Lung (tissue), 16 donors: ENCODE results near the gene PRR20E. TPM values are rescaled to one million over a fixed set of nuclear protein-coding genes. Genes with fewer than 3 reads are reported as not detected.
"Not testable (repeated sequence)": the region's sequence is repeated elsewhere in the genome, so short reads cannot be mapped to it uniquely, and the experiment has no call there.

Source experiments
- ATAC-seq: fragments of 200-7000 bp; cut with Tn5 transposase; one replicate; pipeline ENCODE4 v1.9.1; 2020; ENCODE audit warnings: moderate number of reproducible peaks; ENCODE audit not compliant: insufficient read depth, low FRiP score
- DNase-seq, 3 donors: peaks; one replicate each; pipeline ENCODE4 v3.0.0-alpha.2; 2013 to 2017
- H3K27ac ChIP-seq, 2 donors: one replicate each; pipeline ENCODE4 v1.5.1; 2013; ENCODE audit warnings: mild to moderate bottlenecking in 2 of 2, moderate library complexity in 2 of 2, control low read depth in 1 of 2, inconsistent platforms in 1 of 2, low read depth in 1 of 2, low read length in 1 of 2
- H3K27me3 ChIP-seq, 3 donors: one replicate each; pipeline ENCODE4 v1.5.1; 2013; ENCODE audit warnings: low read length in 2 of 3; ENCODE audit not compliant: control insufficient read depth in 3 of 3, insufficient read depth in 3 of 3
- H3K36me3 ChIP-seq, 4 donors: one replicate each; pipeline ENCODE4 v1.5.1; 2013; ENCODE audit warnings: low read length in 4 of 4, mild to moderate bottlenecking in 1 of 4, moderate library complexity in 1 of 4; ENCODE audit not compliant: control insufficient read depth in 4 of 4, insufficient read depth in 4 of 4
- H3K4me1 ChIP-seq, 5 donors: one replicate each; pipeline ENCODE4 v1.5.1; 2013; ENCODE audit warnings: low read length in 5 of 5, mild to moderate bottlenecking in 2 of 5, moderate library complexity in 1 of 5; ENCODE audit not compliant: control insufficient read depth in 5 of 5, insufficient read depth in 5 of 5
- H3K4me3 ChIP-seq: one replicate; pipeline ENCODE4 v1.5.1; 2013; ENCODE audit warnings: mild to moderate bottlenecking, control low read depth, moderate library complexity
- H3K9ac ChIP-seq, 2 donors: one replicate each; pipeline ENCODE4 v1.5.1; 2013; ENCODE audit warnings: low read length in 2 of 2, control low read depth in 1 of 2; ENCODE audit not compliant: insufficient read depth in 1 of 2
- H3K9me3 ChIP-seq, 4 donors: one replicate each; pipeline ENCODE4 v1.5.1; 2013; ENCODE audit warnings: low read length in 3 of 4, mild to moderate bottlenecking in 1 of 4, moderate library complexity in 1 of 4; ENCODE audit not compliant: control insufficient read depth in 4 of 4, insufficient read depth in 3 of 4
- CTCF ChIP-seq: IDR thresholded peaks from 2 replicates; pipeline ENCODE4 v1.5.1; 2012; ENCODE audit warnings: mild to moderate bottlenecking; ENCODE audit errors: control extremely low read depth, extremely low read depth
- WGBS, 2 donors: extraction: QIAGEN DNeasy Blood & Tissue Kit; methylation state at CpG; one replicate each; pipeline ENCODE4 v1.1.7; 2013; 5-methylcytosine and 5-hydroxymethylcytosine counted together
- long read RNA-seq, 5 donors: transcript quantifications; one replicate each; lab custom pipeline, GENCODE V29; 2026
- polyA plus RNA-seq, 2 donors: library from polyadenylated mRNA; stranded (reverse); fragments of 200-250 nt; gene quantifications; one replicate each; pipeline ENCODE4 v1.2.1, GENCODE V29; 2013
- total RNA-seq, 2 donors: library from RNA; depleted of rRNA in 1 of 2; stranded (reverse); fragments of >200 nt in 1 of 2; gene quantifications; one replicate each; pipeline ENCODE4 v1.2.1, GENCODE V29; 2014 to 2021
- donor health status: control.
- donor health status: control.
- donor health status: Bipolar disorder and iron deficiency.
- donor health status: healthy.
- donor health status: DM: yes; HTN: yes; CAD: no.

The PRR20E gene
- not detected for total RNA-seq
- polyA plus RNA-seq, result not detected
- long read RNA-seq, donor 1, result 0 reads
- long read RNA-seq, donor 2, result 0 reads
- long read RNA-seq, donor 3, result 0 reads
- long read RNA-seq, donor 4, result 0 reads
- long read RNA-seq, donor 5, result 0 reads

DNA sequence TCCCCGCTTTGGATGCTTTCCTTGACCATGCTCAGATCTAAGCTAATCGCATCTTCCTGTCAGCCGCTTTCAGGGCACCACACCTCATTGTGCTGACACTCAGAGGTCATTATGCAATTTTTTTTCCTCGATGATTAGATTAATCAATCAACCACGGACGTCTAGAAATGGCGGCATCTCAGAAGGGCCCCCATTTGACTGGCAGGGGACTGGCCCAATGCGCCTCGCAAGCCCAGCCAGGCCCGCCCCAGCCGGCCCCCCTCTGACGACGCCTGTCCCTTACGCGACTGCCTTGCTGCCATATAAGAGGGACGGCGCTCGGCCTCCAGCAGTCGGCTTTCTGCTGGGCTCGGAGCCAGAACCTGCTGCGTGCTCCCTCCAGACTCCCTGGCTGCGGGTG lies at the start of gene PRR20E:
PRR20E (plus strand) TSS at position 301 of the 400 bp plus-strand sequence. CDS start 387 bp downstream, outside the sequence.
- not testable (repeated sequence) for H3K9me3 ChIP-seq, H3K36me3 ChIP-seq, DNase-seq, H3K9ac ChIP-seq, H3K27me3 ChIP-seq, H3K4me1 ChIP-seq, H3K4me3 ChIP-seq, H3K27ac ChIP-seq, ATAC-seq
- WGBS, 2 donors, result no CpG with 5 or more reads among the region's 22 CpGs

DNA sequence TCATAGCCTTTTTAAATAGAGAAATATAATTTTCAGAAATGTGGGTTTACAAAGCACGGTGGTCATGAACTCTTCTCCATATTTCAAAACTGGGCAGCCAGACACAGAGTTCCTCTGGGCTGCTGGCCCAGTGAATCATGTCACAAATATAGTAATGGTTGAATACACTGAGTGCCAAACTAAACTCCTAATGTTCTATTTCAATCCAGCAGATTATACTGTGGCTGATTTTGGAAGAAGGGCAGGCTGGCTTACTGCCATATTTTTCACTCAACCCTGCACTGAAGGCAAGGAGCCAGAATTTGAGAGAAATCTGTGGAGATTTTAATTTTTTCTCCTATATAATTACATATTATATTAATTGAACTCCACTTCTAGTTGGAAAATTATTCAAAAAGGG lies 43.3 kb upstream of the PRR20E start:
- DNase-seq (peak; percentile 28 to 75 (median 53)), ATAC-seq (no peak)
- no peaks in the 10 kb centered on the region for H3K36me3 ChIP-seq
- H3K4me3 ChIP-seq, result no peak overlapping the region
- whole genome bisulfite sequencing, 2 donors, result 60 to 69% methylated on average over 1 of the region's 1 CpG
- no peaks in the 10 kb centered on the region for H3K27me3 ChIP-seq
- H3K9ac ChIP-seq, result no peak overlapping the region
- peaks cover 0 to 4% (median 0%) of the 10 kb centered on the region in 4 donors for H3K9me3 ChIP-seq
- H3K27ac ChIP-seq, result no peak overlapping the region
- TF ChIP-seq CTCF, result no peak
- H3K4me1 ChIP-seq, result no peaks in the 10 kb centered on the region

GRCh38 chr13:57128909-57129308 lies 38.1 kb upstream of the PRR20E start:
- no peak overlapping the region for H3K4me3 ChIP-seq
- H3K9me3 ChIP-seq, result no peaks in the 10 kb centered on the region
- H3K27ac ChIP-seq, result no peak overlapping the region
- H3K4me1 ChIP-seq, result no peaks in the 10 kb centered on the region
- 85 to 93% methylated on average over 6 of the region's 6 CpGs for WGBS, 2 donors
- no peak overlapping the region for H3K9ac ChIP-seq
- DNase-seq (no peak), ATAC-seq (no peak)
- no peaks in the 10 kb centered on the region for H3K27me3 ChIP-seq
- no peaks in the 10 kb centered on the region for H3K36me3 ChIP-seq
- no peak for TF ChIP-seq CTCF

DNA sequence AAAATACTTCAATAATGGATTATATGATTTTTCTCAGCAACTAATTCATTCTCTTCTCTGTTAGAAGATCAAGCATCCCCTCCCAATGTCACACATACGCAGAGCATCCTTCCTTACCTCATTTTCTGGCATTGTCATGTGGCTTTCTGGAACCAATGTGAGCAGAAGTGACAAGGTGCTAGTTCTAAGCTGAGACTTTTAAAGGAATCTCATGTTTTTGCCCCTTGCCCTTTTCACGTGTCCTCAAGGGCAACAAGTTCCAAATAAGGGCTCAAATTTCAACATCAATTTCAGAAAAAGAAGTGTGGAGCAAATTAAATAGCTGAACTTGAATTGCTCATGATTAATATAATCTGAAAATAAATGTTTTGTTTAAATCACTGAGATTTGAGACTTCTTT lies 30.9 kb upstream of the PRR20E start:
- Histone ChIP-seq H3K9ac (no peak overlapping the region), H3K4me1 (no peaks in the 10 kb centered on the region), H3K27me3 (no peaks in the 10 kb centered on the region), H3K36me3 (no peaks in the 10 kb centered on the region), H3K4me3 (no peak overlapping the region), H3K9me3 (no peaks in the 10 kb centered on the region), H3K27ac (no peak overlapping the region)
- WGBS, 2 donors, result 55 to 69% methylated on average over 2 of the region's 2 CpGs
- DNase-seq, result no peak
- TF ChIP-seq CTCF, result no peak
- ATAC-seq, result no peak
